SU-DHL-6 (cell line): ENCODE data around the gene WNT1.

Source experiments
- H2AFZ ChIP-seq: fragments of 200-600 bp; sonication (generic); 2 replicates; pipeline ENCODE4 v1.6.1; 2014; ENCODE audit warnings: low read depth, mild to moderate bottlenecking, moderate library complexity, mixed read lengths, antibody characterized with exemption, low read length; ENCODE audit not compliant: severe bottlenecking
- H3F3A ChIP-seq: fragments of 200-600 bp; shearing (Covaris generic); 2 replicates; pipeline ENCODE4 v1.6.0; 2016; ENCODE audit warnings: antibody characterized with exemption, mild to moderate bottlenecking; ENCODE audit not compliant: insufficient read depth
- H3K27ac ChIP-seq: fragments of 200-600 bp; sonication (generic); 2 replicates; pipeline ENCODE4 v1.5.1; 2016; ENCODE audit warnings: low read depth, mild to moderate bottlenecking, low read length, moderate library complexity, mixed read lengths
- H3K27me3 ChIP-seq: fragments of 200-600 bp; sonication (generic), shearing (Covaris generic); 2 replicates; pipeline ENCODE4 v1.6.0; 2014; ENCODE audit warnings: mild to moderate bottlenecking, low read length
- H3K36me3 ChIP-seq: fragments of 200-600 bp; sonication (generic); 2 replicates; pipeline ENCODE4 v1.6.1; 2014; ENCODE audit warnings: mild to moderate bottlenecking, low read length, mixed read lengths
- H3K4me2 ChIP-seq: fragments of 300-600, 200-600 bp; shearing (Covaris generic), sonication (generic); 2 replicates; pipeline ENCODE4 v1.6.0; 2014; ENCODE audit warnings: low read length, low read depth, mild to moderate bottlenecking; ENCODE audit not compliant: poor library complexity, severe bottlenecking
- H3K4me3 ChIP-seq: fragments of 200-600 bp; sonication (generic); 2 replicates; pipeline ENCODE4 v1.5.1; 2014; ENCODE audit warnings: antibody characterized with exemption, low read length, mild to moderate bottlenecking, mixed read lengths; ENCODE audit not compliant: insufficient read depth, poor library complexity, severe bottlenecking
- H3K79me2 ChIP-seq: fragments of 200-600 bp; sonication (generic); 2 replicates; pipeline ENCODE4 v1.6.1; 2014; ENCODE audit warnings: mild to moderate bottlenecking, low read length, moderate library complexity; ENCODE audit not compliant: insufficient read depth
- H3K9ac ChIP-seq: fragments of 200-600 bp; sonication (generic); 2 replicates; pipeline ENCODE4 v1.7.0; 2014; ENCODE audit warnings: mild to moderate bottlenecking, low read length
- H3K9me2 ChIP-seq: fragments of 200-600 bp; sonication (generic); replicated peaks from 2 replicates; pipeline ENCODE4 v1.6.1; 2014; ENCODE audit warnings: low read length; ENCODE audit not compliant: insufficient read depth
- H3K9me3 ChIP-seq: fragments of 200-600 bp; sonication (generic); 2 replicates; pipeline ENCODE4 v1.6.1; 2014; ENCODE audit warnings: low read length, mixed read lengths; ENCODE audit not compliant: insufficient read depth
- H4K20me1 ChIP-seq: fragments of 200-600 bp; sonication (generic); 2 replicates; pipeline ENCODE4 v1.6.1; 2014; ENCODE audit warnings: low read depth, mild to moderate bottlenecking, antibody characterized with exemption, low read length, moderate library complexity, mixed read lengths
- EZH2phosphoT487 ChIP-seq: fragments of 200-600 bp; sonication (generic), shearing (Covaris generic); conservative IDR thresholded peaks from 2 replicates; pipeline ENCODE4 v1.6.1; 2018; ENCODE audit warnings: mild to moderate bottlenecking, antibody characterized with exemption, low read length, moderate library complexity, mixed read lengths
- TF ChIP-seq, protein P1 (sequence below): fragments of 200-600 bp; sonication (generic); IDR thresholded peaks from one replicate; pipeline ENCODE4 v1.5.1; 2017; ENCODE audit warnings: antibody characterized with exemption, mild to moderate bottlenecking, low read length, moderate library complexity; ENCODE audit not compliant: insufficient read depth, poor library complexity, severe bottlenecking

Gene WNT1

GRCh38 chr12:49025463-49025862, 47.3 kb downstream of the WNT1 start:
- no peak overlapping the region for H3K9ac ChIP-seq
- no peaks in the 10 kb centered on the region for H3K9me3 ChIP-seq
- no peaks in the 10 kb centered on the region for H4K20me1 ChIP-seq
- H3K27me3 ChIP-seq = no peaks in the 10 kb centered on the region
- H3K4me2 ChIP-seq = no peak overlapping the region
- no peaks in the 10 kb centered on the region for H3K9me2 ChIP-seq
- H2AFZ ChIP-seq = no peak overlapping the region
- no peak for TF ChIP-seq EZH2phosphoT487
- TF ChIP-seq, protein P1, sequence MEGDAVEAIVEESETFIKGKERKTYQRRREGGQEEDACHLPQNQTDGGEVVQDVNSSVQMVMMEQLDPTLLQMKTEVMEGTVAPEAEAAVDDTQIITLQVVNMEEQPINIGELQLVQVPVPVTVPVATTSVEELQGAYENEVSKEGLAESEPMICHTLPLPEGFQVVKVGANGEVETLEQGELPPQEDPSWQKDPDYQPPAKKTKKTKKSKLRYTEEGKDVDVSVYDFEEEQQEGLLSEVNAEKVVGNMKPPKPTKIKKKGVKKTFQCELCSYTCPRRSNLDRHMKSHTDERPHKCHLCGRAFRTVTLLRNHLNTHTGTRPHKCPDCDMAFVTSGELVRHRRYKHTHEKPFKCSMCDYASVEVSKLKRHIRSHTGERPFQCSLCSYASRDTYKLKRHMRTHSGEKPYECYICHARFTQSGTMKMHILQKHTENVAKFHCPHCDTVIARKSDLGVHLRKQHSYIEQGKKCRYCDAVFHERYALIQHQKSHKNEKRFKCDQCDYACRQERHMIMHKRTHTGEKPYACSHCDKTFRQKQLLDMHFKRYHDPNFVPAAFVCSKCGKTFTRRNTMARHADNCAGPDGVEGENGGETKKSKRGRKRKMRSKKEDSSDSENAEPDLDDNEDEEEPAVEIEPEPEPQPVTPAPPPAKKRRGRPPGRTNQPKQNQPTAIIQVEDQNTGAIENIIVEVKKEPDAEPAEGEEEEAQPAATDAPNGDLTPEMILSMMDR = no peak
- no peaks in the 10 kb centered on the region; the same call in 1 of the 2 replicates for H3K36me3 ChIP-seq
- no peaks in the 10 kb centered on the region for H3K79me2 ChIP-seq
- H3K4me3 ChIP-seq = no peak overlapping the region
- no peak overlapping the region for H3K27ac ChIP-seq
- peaks cover 8% of the 10 kb centered on the region for H3F3A ChIP-seq

GRCh38 chr12:49026101-49026500, 48.0 kb downstream of the WNT1 start:
- no peak overlapping the region for H3K4me2 ChIP-seq
- H3K27me3 ChIP-seq = no peaks in the 10 kb centered on the region
- no peaks in the 10 kb centered on the region for H3K9me3 ChIP-seq
- no peaks in the 10 kb centered on the region for H3K79me2 ChIP-seq
- no peak overlapping the region for H2AFZ ChIP-seq
- H3K9me2 ChIP-seq = no peaks in the 10 kb centered on the region
- no peaks in the 10 kb centered on the region for H4K20me1 ChIP-seq
- peaks cover 8% of the 10 kb centered on the region for H3F3A ChIP-seq
- no peaks in the 10 kb centered on the region; the same call in 1 of the 2 replicates for H3K36me3 ChIP-seq
- H3K27ac ChIP-seq = no peak overlapping the region
- no peak for TF ChIP-seq EZH2phosphoT487
- TF ChIP-seq, protein P1 = no peak
- H3K4me3 ChIP-seq = no peak overlapping the region
- H3K9ac ChIP-seq = no peak overlapping the region

DNA sequence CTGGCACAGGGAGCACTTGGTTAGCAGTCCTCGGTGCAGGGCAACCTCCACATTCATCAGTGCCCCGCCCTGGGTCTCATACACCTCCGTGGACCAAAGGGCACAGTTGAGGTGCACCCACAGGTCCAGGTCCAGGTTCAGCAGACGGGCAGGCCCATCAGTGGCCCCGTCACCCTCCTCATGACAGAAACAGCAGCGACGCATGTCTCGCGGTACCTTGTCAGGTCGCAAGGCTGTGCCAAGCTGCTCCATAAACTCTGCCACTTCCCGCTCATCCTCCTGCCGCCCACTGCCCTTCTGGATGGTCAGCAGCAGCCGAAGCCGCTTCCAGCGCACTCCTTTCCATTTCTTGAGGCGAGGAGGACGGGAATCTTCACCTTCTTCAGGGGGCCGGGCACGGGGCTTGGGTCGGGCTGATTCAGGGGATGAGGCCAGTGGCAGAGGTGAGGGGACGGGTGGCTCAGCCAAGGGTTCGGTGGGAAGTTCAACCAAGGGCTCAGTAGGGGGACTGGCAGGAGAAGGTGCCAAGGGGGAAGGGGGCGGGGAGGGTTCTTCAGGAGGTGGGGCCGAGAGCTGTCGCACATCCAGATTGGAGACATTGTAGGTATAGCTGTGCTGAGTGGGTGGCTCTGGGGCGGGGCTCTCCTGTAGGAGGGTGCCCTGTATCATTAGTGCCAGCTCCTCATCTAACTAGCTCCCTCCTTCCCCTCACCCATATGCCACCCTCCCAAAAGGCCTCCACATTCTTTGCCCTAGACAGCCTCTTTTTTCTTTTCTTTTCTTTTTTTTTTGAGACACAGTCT, 48.8 kb downstream of the WNT1 start:
- no peaks in the 10 kb centered on the region for H3K9me3 ChIP-seq
- no peak overlapping the region for H2AFZ ChIP-seq
- H3K27me3 ChIP-seq = no peaks in the 10 kb centered on the region
- no peak overlapping the region for H3K4me2 ChIP-seq
- peaks cover 8% of the 10 kb centered on the region for H3F3A ChIP-seq
- no peaks in the 10 kb centered on the region for H3K79me2 ChIP-seq
- no peaks in the 10 kb centered on the region; the same call in 1 of the 2 replicates for H3K36me3 ChIP-seq
- no peak overlapping the region for H3K9ac ChIP-seq
- no peaks in the 10 kb centered on the region for H4K20me1 ChIP-seq
- no peak overlapping the region for H3K27ac ChIP-seq
- TF ChIP-seq, protein P1 = no peak
- TF ChIP-seq EZH2phosphoT487 = no peak
- H3K9me2 ChIP-seq = no peaks in the 10 kb centered on the region
- H3K4me3 ChIP-seq = no peak overlapping the region
